Endodermal cell (in vitro differentiated cells): ENCODE results near the gene GPR183. TPM values are rescaled to one million over a fixed set of nuclear protein-coding genes. Genes with fewer than 3 reads are reported as not detected.

Source experiments
- DNase-seq: peaks from one replicate; pipeline ENCODE4 v3.0.0-alpha.2; 2017
- H3K27ac ChIP-seq: 2 replicates; pipeline ENCODE4 v1.5.1; 2013; ENCODE audit warnings: mild to moderate bottlenecking, low read depth, low read length, moderate library complexity
- H3K27me3 ChIP-seq: 2 replicates; pipeline ENCODE4 v1.6.1; 2013; ENCODE audit warnings: mild to moderate bottlenecking, low read length, moderate library complexity; ENCODE audit not compliant: insufficient read depth, control insufficient read depth, poor library complexity, severe bottlenecking
- H3K36me3 ChIP-seq: 2 replicates; pipeline ENCODE4 v1.7.0; 2013; ENCODE audit warnings: mild to moderate bottlenecking, low read length, moderate library complexity; ENCODE audit not compliant: control insufficient read depth, insufficient read depth
- H3K4me1 ChIP-seq: one replicate; pipeline ENCODE4 v1.7.0; 2013; ENCODE audit warnings: low read length; ENCODE audit not compliant: control insufficient read depth, insufficient read depth
- H3K4me3 ChIP-seq: 2 replicates; pipeline ENCODE4 v1.5.1; 2013; ENCODE audit warnings: mild to moderate bottlenecking, low read length, moderate library complexity
- H3K9ac ChIP-seq: 2 replicates; pipeline ENCODE4 v1.6.1; 2013; ENCODE audit warnings: mild to moderate bottlenecking, low read length, moderate library complexity; ENCODE audit not compliant: poor library complexity, severe bottlenecking; ENCODE audit errors: extremely low read depth
- H3K9me3 ChIP-seq: 2 replicates; pipeline ENCODE4 v1.6.1; 2013; ENCODE audit warnings: mild to moderate bottlenecking, low read length, moderate library complexity; ENCODE audit not compliant: control insufficient read depth
- H3K27ac Mint-ChIP-seq: 2 replicates; pipeline ENCODE4 v1.8.0; 2020; ENCODE audit warnings: mixed read lengths
- H3K27me3 Mint-ChIP-seq: 2 replicates; pipeline ENCODE4 v1.8.0; 2021; ENCODE audit warnings: mild to moderate bottlenecking, mixed read lengths; ENCODE audit not compliant: insufficient read depth
- H3K36me3 Mint-ChIP-seq: 2 replicates; pipeline ENCODE4 v1.8.0; 2020; ENCODE audit warnings: low read depth, mixed read lengths
- H3K4me1 Mint-ChIP-seq: 2 replicates; pipeline ENCODE4 v1.8.0; 2020; ENCODE audit warnings: mixed read lengths
- H3K4me3 Mint-ChIP-seq: 2 replicates; pipeline ENCODE4 v1.8.0; 2020; ENCODE audit warnings: mild to moderate bottlenecking, moderate library complexity, mixed read lengths
- H3K9me3 Mint-ChIP-seq: 2 replicates; pipeline ENCODE4 v1.8.0; 2020; ENCODE audit warnings: mild to moderate bottlenecking, mixed read lengths
- WGBS, 2 experiments: methylation state at CpG; one replicate each; pipeline versions ENCODE4 v1.1.5 to v1.1.7; 2013; ENCODE audit warnings: missing lambda C conversion rate in 2 of 2, mixed read lengths in 1 of 2; ENCODE audit not compliant: insufficient coverage in 1 of 2, insufficient read length in 1 of 2; 5-methylcytosine and 5-hydroxymethylcytosine counted together
- total RNA-seq, 2 donors: library from RNA; stranded (reverse); fragmentation: NEBNext Ultra II Directional in 1 of 2; extraction: Animal tissue kit (Norgen Biotek cat#: 25700) in 1 of 2; gene quantifications; 2 replicates in 1 of 2; 3 replicates in 1 of 2; pipeline ENCODE4 v1.2.1, GENCODE V29; 2021
- TF ChIP-seq, protein P1 (sequence below): fragments of 200-600 bp; sonication (generic); conservative IDR thresholded peaks from 2 replicates; pipeline ENCODE4 v1.5.0; 2021; ENCODE audit warnings: antibody characterized with exemption, mild to moderate bottlenecking

GPR183 gene
- total RNA-seq, 2 donors from 2014 or later = 0.62 TPM; not detected in 1

DNA sequence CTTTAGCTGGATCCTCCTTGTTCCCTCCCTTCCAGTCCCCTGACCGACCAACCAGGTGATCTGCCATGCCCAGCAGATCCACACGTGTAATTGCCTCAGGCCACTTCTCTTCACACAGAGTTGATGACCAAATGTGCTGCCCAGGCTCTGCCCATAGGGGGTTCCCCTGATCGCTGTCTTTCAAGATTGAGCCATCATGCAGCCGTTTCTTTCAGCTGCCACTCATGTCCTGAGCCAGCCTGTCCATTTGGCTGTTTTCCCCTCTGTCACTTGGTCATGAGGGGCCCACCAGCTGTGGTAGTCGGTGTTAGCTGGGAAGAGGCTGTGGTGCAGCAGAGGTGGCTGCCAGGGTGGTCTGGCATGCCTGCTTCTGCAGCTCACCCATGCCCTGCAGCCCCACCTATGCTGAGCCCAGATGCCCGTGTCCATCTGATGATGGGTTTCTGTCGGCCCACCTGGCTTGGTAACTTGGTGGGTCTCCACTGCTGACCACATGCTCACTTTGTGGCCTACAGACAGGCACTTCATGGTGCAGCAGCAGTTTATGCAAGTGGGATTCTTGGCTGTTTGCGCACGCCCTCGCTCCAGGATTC lies 35.6 kb upstream of the GPR183 start:
- Histone ChIP-seq H3K4me1 (no peaks in the 10 kb centered on the region), H3K27me3 (no peaks in the 10 kb centered on the region), H3K36me3 (peaks cover 62% of the 10 kb centered on the region), H3K27ac (no peak overlapping the region), H3K9me3 (no peaks in the 10 kb centered on the region), H3K9ac (no peak overlapping the region), H3K4me3 (no peak overlapping the region)
- DNase-seq = no peak
- no peak overlapping the region for H3K4me3 Mint-ChIP-seq
- peaks cover 58% of the 10 kb centered on the region for H3K36me3 Mint-ChIP-seq
- H3K9me3 Mint-ChIP-seq = no peaks in the 10 kb centered on the region
- peaks cover 1% of the 10 kb centered on the region for H3K4me1 Mint-ChIP-seq
- H3K27me3 Mint-ChIP-seq = no peaks in the 10 kb centered on the region
- WGBS, 2 experiments = 95 to 100% methylated on average over 7 to 10 of the region's 10 CpGs
- no peak overlapping the region for H3K27ac Mint-ChIP-seq
- TF ChIP-seq, protein P1, sequence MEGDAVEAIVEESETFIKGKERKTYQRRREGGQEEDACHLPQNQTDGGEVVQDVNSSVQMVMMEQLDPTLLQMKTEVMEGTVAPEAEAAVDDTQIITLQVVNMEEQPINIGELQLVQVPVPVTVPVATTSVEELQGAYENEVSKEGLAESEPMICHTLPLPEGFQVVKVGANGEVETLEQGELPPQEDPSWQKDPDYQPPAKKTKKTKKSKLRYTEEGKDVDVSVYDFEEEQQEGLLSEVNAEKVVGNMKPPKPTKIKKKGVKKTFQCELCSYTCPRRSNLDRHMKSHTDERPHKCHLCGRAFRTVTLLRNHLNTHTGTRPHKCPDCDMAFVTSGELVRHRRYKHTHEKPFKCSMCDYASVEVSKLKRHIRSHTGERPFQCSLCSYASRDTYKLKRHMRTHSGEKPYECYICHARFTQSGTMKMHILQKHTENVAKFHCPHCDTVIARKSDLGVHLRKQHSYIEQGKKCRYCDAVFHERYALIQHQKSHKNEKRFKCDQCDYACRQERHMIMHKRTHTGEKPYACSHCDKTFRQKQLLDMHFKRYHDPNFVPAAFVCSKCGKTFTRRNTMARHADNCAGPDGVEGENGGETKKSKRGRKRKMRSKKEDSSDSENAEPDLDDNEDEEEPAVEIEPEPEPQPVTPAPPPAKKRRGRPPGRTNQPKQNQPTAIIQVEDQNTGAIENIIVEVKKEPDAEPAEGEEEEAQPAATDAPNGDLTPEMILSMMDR = no peak

DNA sequence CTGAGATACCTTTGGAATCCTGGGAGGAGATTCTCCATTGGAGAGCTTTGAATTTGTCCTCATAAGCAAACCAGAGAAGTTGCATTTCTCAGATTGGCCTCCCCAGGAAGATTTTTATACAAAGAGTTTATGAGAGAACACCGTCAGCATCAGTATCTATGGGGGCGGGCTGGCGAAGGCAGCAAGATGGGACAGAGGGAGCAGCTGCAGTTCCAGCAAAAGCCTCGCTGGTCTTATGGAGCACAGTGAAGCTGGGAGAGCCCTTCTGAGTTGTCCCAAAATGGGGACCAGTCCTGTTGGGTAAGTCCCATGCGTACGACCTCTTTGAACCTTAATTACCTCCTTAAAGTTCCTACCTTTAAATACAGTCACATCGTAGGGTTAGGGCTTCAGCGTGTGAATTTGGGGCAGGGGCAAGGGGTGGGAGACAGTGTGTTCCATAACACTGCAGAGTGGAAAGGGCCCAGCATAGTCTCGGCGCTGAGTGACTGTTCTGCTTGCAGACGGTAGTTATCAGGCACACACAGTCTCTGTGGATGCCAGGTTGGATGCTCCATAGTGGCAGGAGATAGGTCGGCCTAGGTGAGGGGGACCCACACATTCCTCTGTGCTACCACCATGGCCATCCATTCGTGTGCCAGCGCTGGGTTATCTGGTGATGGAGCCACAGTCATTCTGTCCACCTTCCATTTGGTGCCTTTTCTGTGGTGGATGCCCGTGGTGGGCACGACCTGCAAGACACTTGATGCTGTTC lies 34.9 kb upstream of the GPR183 start:
- DNase-seq = no peak

GRCh38 chr13:99340638-99341037 lies 33.4 kb upstream of the GPR183 start:
- H3K27me3 Mint-ChIP-seq = no peaks in the 10 kb centered on the region
- DNase-seq = no peak
- Histone ChIP-seq H3K36me3 (peaks cover 59% of the 10 kb centered on the region), H3K27ac (no peak overlapping the region), H3K27me3 (no peaks in the 10 kb centered on the region), H3K4me3 (no peak overlapping the region), H3K9me3 (no peaks in the 10 kb centered on the region), H3K4me1 (no peaks in the 10 kb centered on the region), H3K9ac (no peak overlapping the region)
- no peaks in the 10 kb centered on the region for H3K4me1 Mint-ChIP-seq
- H3K9me3 Mint-ChIP-seq = no peaks in the 10 kb centered on the region
- TF ChIP-seq, protein P1 = no peak
- no peak overlapping the region for H3K4me3 Mint-ChIP-seq
- H3K27ac Mint-ChIP-seq = no peak overlapping the region
- peaks cover 47% of the 10 kb centered on the region for H3K36me3 Mint-ChIP-seq

More for the DNA sequence above, 34.9 kb upstream of the GPR183 start:
- no peaks in the 10 kb centered on the region for H3K9me3 ChIP-seq
- H3K4me1 ChIP-seq = no peaks in the 10 kb centered on the region
- H3K36me3 ChIP-seq = peaks cover 62% of the 10 kb centered on the region
- no peaks in the 10 kb centered on the region for H3K27me3 ChIP-seq
- Mint-ChIP-seq H3K36me3 (peaks cover 55% of the 10 kb centered on the region), H3K27me3 (no peaks in the 10 kb centered on the region), H3K4me1 (peaks cover 1% of the 10 kb centered on the region), H3K4me3 (no peak overlapping the region), H3K9me3 (no peaks in the 10 kb centered on the region), H3K27ac (no peak overlapping the region)
- WGBS, 2 experiments = 93 to 99% methylated on average over 10 to 16 of the region's 16 CpGs
- no peak overlapping the region for H3K9ac ChIP-seq
- TF ChIP-seq, protein P1 = no peak
- no peak overlapping the region for H3K27ac ChIP-seq
- H3K4me3 ChIP-seq = no peak overlapping the region
